Activated naive CD4-positive, alpha-beta T cell treated with anti-CD3 and anti-CD28 coated beads, Interleukin-2, amount 50 U/mL, for 16 hours (primary cell): ENCODE data around the gene DIAPH2.

Experiments used
- DNase-seq: peaks from one replicate; pipeline ENCODE4 v3.0.0-alpha.2; 2020

Gene DIAPH2

DNA sequence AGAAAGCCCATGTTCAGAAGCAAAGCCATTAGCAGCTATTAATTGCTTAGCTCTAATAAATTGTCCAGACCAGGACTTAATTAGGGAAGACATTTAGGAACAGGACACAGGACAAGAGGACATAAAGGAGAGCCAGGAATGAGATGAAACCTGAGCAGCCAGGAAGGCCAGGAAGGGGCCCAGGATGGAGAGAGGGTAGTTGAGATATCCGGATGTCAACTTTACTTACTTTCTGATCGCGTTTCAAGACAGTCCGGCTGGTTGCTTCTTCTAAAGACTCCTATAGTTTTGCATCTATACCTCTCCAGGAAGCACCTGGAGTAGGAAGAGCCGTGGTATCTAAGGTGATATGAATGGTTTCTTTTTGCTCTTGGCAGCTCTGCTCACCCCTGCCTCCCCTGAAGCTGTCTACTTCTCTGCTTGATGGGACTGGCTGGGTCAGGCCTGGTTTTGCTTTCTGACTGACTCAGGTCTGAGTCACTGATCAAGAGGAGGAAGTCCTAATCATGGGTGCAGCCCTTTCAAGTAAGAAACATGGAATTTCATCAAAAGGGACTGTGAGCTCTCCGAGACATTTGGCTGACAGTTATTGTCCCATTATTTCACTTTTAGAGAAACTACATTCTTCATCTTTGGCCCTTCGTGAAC, 932.4 kb downstream of the DIAPH2 start:
- DNase-seq = no peak

DNA sequence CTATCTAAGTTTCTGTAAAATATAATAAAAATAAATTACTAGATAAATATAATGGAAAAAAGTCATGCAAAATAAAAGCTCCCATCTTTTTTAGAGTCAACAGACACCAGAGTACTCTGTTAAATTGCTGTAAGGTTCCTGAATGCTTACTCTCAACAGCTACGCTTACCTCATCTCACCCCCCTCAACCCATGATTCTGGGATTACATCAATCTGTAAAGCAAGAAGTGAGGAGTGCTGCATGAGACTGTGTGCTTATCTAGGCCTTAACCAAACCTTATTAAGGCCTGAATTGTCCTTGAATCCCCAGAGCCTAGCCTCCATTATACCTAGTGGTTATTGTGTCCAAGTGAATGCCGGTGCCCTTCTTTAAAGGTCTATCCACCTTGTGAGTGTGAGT, 934.9 kb downstream of the DIAPH2 start:
- no peak for DNase-seq

- no peak for DNase-seq
Observed at GRCh38 chrX:97622111-97622510, 937.5 kb downstream of the DIAPH2 start.

DNA sequence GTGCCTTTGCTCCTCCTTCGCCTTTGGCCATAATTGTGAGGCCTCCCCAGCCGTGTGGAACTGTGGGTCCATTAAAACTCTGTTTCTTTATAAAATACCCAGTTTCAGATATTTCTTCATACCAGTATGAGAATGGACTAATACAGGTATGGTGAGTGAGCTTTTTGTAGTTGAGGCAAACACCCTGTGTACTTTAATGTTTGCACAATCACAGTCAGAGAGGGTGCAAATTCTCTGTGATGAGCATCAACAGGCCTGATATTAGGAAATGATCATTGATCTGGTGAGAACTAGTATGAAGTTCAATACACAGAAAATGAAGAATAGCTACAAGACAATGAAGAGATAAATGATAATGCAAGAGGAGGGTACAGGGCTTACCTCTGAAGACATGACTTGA, 943.7 kb downstream of the DIAPH2 start:
- no peak for DNase-seq

GRCh38 chrX:97628807-97629596, 944.4 kb downstream of the DIAPH2 start:
- DNase-seq = no peak

- no peak for DNase-seq
Observed at GRCh38 chrX:97629597-97629985, 944.9 kb downstream of the DIAPH2 start.

- no peak for DNase-seq
Observed at GRCh38 chrX:97633798-97634197, 949.2 kb downstream of the DIAPH2 start.

DNA sequence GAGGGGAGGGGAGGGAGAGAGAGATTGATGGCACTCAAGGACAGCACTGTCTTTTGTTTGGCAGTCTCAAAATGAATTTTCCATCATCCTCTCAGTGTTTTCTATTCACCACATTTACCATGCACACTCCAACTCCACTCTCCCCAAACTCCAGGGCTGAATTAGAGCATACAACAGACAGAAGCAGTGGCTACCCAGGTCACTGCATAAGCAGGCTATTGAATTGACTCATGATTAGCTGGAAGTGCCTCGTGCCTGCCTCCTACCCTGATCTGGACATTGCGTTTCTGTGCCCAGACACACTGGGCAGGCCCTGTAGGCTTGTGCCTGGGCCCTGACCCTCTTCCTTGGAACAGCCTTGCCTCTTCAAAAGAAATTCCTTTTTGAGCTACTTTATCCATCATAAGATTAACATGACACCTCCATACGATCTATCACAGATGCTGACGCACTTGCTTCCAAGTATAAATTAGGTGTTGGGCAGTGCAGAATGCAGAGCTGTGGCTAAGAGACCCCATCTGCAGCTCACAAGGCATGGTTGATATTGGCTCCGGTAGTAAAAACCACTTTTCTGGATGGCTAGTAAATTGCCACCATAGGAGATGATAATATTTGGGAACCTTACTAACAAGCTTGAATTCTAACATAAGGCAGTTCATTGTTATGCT, 952.0 kb downstream of the DIAPH2 start:
- DNase-seq = no peak

- no peak for DNase-seq
Observed at GRCh38 chrX:97637289-97637688, 952.6 kb downstream of the DIAPH2 start.

GRCh38 chrX:97638621-97639020, 954.0 kb downstream of the DIAPH2 start:
- no peak for DNase-seq

GRCh38 chrX:97639526-97639925, 954.9 kb downstream of the DIAPH2 start:
- DNase-seq = no peak
